Panc1 (cell line): Measurements from ENCODE around the gene RAC2.

Experiments
- CTCF ChIP-seq: fragments of 450-650 bp; IDR thresholded peaks from 2 replicates; pipeline ENCODE4 v1.5.1; 2017; ENCODE audit warnings: mild to moderate bottlenecking
- POLR2AphosphoS5 ChIP-seq: IDR thresholded peaks from 2 replicates; pipeline ENCODE4 v1.6.1; 2012; ENCODE audit warnings: mild to moderate bottlenecking, low read depth, low read length, moderate library complexity
- REST ChIP-seq, 2 experiments: IDR thresholded peaks; 2 replicates each; pipeline ENCODE4 v1.6.1; 2011 to 2012; ENCODE audit warnings: low read depth in 2 of 2, control low read depth in 1 of 2, low read length in 1 of 2, mild to moderate bottlenecking in 1 of 2, moderate library complexity in 1 of 2; ENCODE audit not compliant: insufficient read depth in 1 of 2
- SIN3A ChIP-seq: IDR thresholded peaks from 2 replicates; pipeline ENCODE4 v1.6.1; 2012; ENCODE audit warnings: low read depth, mild to moderate bottlenecking, low read length, moderate library complexity, borderline replicate concordance; ENCODE audit not compliant: insufficient read depth

GRCh38 chr22:37187552-37187890, 56.5 kb downstream of the RAC2 start:
- TF ChIP-seq CTCF, result no peak
- TF ChIP-seq REST (IDR thresholded peaks at IDR 0.05; ENCODE audit: insufficient read depth in 1 of 2, low read depth in 2 of 2, low read length in 1 of 2), result no peak
- TF ChIP-seq POLR2AphosphoS5, result no peak
- TF ChIP-seq SIN3A, result no peak
